RPMI8226 (cell line): ENCODE data around the gene PARD3B.

Experiments used
- DNase-seq: peaks from one replicate; pipeline ENCODE4 v3.0.0-alpha.2; 2015

The PARD3B gene

DNA sequence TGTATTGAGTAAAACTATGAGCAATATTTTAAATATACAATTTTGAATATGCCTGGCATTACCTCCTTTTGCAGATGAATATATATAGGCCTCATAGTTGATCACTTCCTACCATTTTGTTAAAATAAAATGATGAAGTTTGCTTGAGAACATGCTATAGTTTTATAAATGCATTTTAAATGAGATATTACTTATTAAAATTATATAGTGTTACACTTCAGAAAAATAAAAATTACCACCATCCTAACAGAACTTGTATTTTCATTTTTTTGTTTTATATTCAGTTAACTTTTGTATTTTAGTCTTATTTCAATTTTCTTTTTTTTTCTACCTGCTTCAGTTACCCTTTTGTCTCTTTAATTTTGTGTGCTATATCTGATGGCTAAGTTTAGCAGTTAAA, 426.9 kb downstream of the PARD3B start:
- no peak for DNase-seq

DNA sequence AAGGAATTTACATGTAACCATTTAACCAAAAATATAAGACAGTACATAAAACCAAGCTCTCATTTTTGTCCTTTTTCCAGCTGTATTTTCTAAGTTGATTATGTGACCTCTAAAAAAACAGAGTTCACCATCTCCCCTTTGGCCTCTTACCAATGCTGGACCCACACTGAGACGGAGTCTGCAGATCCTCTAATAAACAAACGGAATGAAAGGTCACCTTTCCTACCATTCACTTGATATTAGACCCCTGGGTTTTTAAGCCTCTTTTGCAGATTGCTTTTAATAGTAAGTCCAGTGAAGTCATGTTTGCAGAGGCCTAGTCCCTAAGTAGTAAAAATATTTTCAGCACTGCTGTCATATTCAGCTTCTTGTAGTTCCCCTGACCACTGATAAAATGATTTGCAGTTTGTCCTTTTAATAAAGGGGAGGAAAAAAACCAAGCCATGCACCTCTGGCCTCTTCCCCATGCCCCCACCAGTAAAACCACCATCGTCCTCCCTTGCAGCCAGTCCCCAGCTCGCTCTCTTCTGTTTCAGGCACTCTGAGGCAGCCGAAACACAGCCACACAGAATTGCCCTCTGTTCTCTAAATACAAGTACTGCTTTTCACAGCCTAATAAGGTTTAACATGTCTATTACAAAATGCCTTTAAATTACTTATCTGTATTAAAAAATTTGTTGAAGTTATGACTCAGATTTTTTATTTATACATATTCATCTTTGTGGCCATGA, 427.5 kb downstream of the PARD3B start:
- DNase-seq, result no peak

DNA sequence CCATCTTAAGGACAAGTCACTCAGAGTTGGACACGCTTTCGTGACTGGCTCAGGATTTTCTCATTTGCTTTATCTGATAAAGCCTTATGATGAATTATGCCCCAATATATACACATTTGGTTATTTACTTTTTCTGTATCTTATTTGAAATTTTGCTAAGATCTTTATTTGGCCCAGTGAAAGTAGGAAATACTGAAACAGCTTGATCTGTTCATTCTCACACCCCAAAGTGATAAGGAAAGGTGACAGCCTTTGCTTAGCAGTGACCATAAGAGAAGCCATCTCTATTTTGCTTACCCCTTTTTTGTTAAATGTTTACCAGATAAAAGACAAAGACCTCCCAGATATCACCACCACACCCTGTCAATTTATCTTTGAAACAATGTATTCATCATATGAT, 428.3 kb downstream of the PARD3B start:
- DNase-seq, result no peak

DNA sequence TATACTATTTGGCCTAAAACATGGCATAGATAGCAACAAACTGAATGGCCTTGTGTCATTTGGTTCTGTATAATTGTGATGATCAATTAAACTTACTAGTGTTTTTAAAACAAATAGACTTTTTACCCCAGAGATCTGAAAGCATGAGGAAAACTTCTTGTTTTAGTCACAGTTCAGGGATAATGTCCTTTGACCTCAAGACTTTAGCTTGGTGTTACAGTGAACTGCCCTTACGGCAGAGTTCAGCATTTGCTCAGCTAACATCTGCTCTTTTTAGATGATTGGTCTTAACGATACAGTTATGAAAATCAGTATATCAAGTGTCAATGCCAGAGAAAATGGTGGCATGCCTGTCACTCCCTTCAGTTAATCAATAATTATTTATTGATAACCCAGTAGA, 429.2 kb downstream of the PARD3B start:
- no peak for DNase-seq

DNA sequence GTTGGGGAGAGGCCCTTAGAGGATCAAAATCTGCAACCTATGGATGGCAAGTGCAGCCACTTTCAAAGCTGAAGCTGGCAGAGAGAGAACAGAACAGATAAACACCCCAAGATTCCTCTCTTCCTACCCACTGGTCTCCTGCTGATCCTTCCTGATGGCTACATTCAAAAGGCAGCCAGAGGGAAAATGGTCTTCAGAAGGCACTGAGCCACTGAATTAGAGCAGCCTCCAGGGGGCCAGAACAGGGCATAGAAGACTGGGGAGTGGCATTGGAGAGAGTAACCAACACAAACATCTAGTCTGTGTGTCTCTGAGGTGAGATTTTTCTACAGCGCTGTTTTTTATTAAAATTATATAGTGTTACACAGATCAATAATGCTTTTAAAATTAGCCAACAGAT, 432.6 kb downstream of the PARD3B start:
- no peak for DNase-seq

DNA sequence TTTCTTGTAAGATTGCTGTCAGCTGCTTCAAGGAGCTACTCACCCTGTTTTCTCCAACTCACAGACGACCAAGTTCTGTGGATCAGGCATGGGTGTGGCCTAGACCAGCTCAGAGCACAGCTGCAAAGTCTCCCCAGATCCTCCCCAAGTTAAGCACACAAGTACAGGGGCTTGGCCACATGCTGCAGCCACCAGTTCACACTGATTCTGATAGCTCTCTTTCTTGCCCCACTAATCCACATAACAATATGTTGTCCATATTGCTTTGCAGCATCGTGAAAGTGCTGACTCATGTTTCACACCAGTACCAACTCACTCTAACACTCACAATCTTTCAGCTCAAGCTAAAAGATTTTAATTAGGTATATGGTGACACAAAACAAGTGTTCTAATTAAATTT, 437.0 kb downstream of the PARD3B start:
- DNase-seq, result no peak

DNA sequence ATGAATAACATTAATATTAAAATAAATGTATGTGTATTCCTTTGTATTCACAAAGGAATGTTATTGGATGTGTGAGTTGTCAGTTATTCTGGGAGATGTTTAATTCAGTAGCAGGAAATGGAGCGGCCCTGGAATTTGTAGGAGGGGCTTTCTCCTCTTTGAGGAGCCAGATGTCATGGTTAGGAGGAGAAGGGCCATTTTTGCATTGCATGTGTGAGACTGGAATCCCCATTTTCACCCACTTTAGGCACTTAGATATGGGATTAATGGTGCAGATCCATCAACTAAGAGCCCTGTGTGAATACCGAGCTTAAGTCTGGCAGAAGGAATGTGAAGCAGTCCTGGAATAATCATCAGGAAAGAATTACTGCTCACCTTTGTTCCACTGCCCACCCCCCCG, 439.2 kb downstream of the PARD3B start:
- DNase-seq, result no peak

DNA sequence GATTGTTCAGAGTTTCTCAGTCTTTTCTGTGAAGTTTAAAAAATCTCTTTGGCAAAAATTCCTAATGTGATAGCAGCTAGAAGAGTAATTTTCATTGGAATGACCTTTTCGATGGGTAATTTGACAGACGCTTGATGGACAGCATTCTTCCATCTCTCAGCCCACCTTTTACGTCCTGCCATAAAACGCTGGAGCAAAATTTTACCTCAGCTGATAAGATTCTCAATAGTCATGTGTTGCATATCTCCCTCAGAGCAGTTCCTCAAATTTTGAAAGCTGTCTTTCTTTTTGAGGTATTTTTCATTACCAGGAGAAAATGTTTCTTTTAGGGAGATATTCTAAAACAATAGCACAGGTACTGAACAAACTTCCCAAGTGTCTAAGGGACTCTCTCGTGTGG, 441.4 kb downstream of the PARD3B start:
- DNase-seq, result no peak

DNA sequence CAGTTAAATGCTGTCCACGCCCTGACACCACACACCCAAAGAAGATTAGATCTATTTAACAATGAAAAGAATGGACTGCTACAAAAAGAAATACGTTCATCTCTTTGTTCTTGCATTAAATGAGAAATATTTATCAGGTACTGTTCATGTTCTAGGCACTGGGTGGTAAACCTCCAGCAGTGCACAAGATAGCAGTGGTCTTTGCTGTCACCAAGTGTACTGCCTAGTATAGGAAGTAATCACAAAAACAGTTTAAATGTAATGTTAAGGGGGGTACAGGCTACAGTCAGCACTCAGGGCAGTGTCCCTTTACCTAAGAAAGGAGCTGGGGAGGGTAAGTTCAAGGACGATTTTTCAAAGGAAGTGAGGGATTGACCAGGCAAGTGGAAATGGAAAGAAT, 443.6 kb downstream of the PARD3B start:
- DNase-seq, result no peak

DNA sequence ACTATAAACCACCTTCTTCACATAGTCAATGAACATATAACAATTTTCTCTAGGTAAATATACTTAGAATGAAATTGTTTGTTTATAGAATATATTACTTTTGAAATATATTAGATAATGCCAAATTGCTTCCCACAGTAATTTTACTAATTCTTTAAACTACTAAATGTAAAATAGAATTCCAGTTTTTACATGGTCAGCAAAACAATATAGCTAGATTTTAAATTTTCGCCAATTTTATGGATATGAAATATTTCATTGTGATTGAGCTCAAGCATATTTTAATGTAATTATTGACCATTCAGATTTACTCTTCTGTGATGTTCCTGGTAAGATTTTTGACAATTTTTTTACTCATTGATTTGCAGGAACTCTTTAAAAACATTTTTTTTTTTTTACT, 444.6 kb downstream of the PARD3B start:
- DNase-seq, result no peak

DNA sequence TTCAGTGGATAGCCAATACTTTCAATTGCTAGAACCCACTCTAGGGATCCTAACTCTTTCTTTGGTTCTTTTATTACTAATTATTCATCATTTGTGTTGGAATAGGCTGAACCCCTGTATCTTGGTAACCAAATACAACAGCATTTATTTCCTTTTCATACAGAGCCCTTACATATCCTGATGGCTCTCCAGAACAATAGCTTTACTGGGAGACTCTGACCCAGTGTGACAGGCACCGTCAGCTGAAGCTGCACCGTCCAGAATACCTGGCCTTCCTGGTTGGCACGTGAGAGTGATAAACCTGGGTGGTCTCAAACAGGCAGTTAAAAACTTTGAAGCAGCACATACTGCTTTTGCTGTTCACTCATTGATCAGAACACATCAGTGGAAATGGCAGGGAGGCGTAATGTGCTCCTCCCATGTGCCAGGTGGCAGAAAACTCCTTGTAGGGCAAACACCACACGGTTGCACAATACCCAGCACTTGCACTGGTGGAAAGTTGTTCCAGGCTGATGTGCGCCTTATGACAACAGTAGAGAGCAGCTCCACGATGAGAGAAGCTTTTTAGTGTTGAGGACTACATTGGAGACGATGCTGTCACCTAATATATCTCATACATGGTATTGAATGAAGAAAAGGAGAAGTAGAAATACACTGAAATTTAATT, 456.2 kb downstream of the PARD3B start:
- no peak for DNase-seq

DNA sequence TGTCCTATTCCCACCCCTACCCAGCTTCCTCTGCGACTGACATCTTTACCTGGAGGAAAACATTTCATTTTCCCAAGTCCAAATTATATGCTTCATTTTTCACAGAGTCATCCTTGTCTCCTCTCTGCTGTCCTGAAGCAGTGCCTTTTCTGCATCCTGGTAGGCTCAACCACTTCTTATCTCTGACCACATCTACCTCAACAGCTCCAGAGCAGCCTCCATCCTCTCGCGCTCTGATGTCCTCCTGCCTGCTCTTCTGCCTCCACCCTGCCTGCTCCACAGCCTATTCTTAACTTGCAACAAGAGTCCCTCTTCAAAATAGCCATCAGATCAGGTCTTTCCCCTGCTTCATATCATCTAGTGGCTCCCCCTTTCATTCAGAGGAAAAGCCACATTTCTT, 457.1 kb downstream of the PARD3B start:
- no peak for DNase-seq

DNA sequence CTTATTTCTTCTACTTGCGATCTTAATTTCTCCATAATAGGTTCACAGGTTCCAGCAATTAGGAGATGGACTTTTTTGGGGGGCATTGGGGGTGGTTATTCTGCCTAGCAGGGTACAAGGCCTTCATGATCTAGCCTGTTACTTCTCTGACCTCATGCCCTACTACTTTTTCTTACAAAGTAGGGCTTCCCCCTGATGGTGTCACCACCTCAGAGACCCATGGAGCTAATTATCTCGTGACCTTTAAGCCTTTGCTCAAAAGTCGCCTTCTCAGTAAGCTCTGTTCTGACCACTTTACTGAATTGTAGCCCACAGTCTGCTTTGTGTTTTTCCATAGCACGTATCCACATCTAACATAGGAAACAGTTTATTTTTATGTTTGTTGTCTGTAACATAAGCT, 458.0 kb downstream of the PARD3B start:
- DNase-seq, result no peak

DNA sequence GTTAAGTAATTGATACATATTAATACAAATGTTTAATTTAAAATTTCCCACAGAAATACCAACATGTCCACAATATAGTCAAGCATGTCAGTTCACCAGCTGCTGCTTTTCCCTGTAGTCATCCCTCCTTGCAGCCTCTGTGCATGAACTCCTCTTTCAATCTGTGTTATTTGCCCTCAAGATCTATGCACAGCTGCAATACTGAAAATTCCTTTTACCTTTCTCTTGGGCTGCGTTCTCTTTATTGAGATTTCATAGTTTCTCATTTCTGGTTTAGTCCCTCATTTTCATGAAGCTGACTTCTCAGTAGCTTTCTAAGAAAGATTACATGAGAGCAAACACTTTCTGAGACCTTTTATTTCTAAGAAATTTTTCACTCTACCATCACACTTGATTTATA, 464.9 kb downstream of the PARD3B start:
- no peak for DNase-seq

DNA sequence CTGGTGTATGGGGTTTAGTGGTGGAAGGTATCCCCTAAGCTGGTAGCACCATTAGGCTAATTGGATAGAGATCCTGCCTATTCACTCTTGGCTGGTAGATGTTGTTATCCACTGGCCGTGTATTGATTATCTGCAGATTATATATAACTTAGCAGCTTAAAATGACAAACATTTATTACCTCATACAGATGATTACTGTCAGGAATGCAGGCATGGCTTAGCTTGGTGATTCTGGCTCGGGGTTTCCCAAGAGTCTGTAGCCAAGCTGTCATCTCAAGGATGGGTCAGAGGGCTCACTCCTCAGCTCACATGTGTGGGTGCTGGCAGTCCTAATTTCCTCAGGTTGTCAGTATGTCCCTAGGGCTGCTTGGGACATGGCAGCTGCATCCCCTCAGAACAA, 465.8 kb downstream of the PARD3B start:
- DNase-seq, result no peak

DNA sequence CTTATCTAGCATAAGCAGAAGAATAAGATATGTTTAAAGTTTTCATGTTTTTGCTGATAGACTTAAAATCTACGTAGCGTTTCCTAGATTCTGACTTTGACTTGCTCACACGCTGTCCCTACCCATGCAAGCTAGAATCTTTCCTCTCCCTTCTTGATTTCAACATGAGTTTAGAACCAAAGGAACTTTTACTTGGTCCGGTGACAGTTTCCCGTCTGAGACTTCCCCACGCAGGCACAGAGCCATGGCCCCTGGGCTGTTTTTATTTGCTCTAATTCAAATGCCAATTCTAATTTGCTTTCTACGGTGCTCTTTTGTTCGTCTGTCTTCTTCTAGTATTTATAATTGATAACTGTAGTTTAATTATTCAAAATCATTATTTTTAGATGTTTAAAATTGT, 467.7 kb downstream of the PARD3B start:
- no peak for DNase-seq

DNA sequence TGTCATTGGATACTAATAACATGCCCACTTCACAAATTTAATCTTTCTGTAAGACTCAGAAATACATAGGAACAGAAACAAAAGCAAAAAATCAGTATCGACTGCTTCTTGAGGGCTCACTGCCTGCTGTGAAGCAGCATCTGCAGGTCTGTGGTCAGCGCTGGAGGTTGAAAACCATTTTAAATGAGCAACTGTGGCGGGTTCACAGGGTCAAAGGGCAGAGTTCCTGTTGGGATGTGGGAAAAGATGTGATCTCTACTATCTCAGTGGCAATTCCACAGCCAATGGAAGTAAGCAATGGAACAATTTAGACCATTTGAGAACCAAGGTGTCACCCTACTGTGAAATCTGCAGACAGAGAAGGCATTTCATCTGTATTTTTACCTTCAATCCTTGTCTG, 468.3 kb downstream of the PARD3B start:
- DNase-seq, result no peak

DNA sequence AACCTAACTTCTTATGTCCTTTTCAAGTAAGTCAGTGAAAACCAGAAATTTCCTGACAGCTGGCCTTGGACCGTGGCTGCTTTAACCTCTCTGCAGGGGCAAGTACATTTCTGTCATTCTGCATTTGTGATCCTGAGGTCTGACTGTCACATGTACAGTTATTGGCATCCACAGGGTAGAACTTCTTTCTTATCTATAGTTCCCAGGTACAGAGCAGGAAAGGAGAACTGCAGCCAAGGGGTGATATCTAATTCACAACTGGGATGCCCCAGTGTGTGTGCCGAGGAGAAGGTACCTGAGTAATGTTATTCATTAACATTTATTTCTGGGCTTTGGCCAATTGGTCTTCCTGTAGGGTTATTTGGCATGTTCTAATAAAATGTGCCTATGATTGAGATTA, 468.9 kb downstream of the PARD3B start:
- no peak for DNase-seq

DNA sequence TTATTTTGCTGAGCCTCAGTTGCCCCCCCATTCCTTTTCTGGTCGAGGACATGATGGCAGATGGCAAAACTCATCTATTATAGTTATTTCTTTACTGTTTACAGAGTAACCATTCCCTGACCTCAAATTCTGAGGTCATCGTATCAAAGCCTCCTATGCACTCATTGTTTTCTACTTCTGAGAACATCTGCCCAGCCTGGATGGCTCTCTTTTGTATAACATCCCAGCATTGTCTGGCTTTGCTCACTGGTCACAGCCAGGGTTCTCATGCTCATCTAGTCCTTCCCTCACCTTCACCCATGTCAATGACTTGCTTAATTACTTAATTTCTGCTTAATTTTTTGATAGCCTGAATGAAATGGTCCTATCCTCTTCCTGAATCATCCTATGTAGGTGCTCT, 472.1 kb downstream of the PARD3B start:
- no peak for DNase-seq

DNA sequence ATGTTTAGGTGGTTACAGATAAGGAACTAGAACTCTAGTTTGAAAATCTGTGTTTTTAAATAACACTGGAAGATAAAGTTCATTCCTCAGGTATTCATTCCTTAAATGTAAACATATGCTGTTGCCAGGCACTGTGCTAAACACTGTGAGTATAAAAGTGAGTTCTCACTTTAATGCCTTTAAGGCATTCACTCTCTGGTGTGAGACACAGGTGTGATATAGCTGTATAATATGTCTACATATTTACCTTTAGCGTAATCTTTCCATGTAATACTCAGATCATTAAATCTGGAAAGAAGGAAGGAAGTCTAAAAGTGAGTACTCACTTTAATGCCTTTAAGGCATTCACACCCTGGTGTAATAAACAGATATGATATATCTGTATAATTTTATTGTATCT, 472.6 kb downstream of the PARD3B start:
- no peak for DNase-seq

DNA sequence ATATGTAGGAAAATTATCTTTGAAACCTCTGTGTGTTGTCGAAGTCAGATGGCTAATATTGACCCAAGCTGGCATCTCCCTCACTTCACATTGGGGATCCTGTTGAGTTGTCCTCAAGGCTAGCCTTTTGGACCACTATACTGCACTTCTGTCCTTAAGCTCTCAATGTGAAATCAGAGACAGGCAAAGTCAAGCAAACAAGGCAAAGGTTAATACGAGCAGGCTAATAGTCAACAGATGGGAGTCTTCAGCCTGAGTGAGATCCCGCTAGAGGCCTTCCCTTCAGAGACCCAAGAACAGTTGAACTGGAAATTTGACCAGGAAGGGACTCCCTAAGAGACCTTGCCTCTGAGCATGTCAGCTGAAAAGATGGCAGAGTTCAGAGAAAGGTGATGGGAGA, 475.4 kb downstream of the PARD3B start:
- DNase-seq, result no peak

DNA sequence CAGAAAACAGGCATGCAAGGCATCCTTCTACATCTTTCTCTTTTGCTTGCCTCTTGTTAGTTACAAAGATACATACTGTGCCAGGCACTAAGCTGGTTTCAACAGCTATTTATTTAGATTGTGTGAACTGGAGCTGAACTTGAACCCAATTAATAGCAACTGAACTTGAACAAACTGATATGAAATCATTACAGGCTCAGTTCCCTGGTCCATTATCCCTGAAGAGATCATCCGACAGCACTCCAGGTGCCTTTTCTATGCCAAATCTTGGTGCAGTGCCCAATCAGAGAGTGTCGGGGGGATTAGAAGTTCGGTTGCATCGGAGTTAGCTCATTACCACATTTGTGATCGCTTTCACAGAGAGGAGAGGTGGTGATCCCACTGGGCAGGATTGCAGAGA, 477.6 kb downstream of the PARD3B start:
- DNase-seq, result no peak

DNA sequence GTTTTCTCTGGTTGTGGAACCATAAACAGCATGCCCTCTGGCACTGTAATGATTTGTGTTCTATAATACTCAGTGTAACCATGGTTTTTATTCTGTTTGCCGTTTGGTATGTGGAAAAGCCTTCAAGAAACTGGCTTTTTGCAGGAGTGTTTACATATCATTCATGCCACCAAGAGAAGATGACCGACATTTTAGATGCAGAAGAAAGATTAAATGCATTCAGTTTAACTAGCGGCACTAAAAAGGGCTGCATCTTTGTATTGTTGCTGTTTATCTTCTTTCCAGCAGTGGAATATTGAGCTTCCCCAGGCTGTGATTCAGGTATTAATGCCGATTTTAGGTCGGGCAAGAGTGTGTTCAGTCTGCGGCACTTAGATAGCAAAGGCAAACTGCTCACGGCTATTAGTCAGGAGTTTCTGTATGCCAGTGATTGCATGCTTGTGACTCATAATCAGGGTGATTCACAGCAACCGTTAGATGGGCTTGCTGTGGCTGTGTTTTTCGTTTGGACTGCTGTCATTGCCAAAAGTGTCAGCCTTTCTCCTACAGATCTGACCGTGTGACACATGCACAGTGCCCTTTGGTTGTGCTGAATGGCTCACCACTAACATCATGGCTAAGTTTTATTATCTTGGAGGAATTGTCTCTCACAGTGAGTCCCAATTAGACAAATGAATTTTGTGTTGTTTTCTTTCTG, 479.7 kb downstream of the PARD3B start:
- no peak for DNase-seq

DNA sequence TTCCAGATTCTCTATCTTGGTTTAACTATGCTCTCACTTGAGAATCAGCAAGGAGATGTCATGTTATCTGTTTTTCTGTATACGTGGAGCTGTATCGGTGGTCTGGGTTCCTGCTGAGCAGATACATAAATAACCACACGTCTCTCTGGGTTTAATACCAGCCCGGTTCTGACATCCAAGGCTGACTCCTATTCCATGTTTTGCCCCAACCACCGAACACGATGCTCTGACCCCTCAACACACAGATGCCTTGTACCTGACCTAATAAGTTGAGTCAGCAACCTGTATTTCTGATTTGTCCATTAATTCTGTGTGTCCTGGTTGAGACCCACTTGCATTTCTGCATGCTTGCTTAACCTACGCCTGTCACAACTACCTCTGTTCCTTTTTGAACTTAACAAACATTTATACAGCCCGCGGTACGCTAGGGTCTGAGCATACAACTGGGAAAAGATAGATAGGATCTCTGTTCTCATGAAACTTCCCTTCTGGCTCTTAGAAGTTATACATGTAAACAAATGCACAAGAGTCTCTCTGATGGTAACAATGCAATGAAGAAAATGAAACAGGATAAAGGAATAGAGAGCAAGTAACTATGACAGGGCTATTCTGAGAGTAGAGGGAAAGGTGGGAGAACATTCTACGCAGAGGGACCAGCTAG, 480.4 kb downstream of the PARD3B start:
- no peak for DNase-seq
